Liver (tissue), 9 donors: Measurements from ENCODE around the gene CCDC102B. TPM values are rescaled to one million over a fixed set of nuclear protein-coding genes. Genes with fewer than 3 reads are reported as not detected.

Experiments
- DNase-seq: peaks from one replicate; pipeline ENCODE4 v3.0.0-alpha.2; 2017; ENCODE audit warnings: low spot score
- H3K27ac ChIP-seq, 2 donors: one replicate each; pipeline ENCODE4 v1.7.0; 2013; ENCODE audit warnings: inconsistent platforms in 2 of 2, low read length in 2 of 2, control low read depth in 1 of 2, low read depth in 1 of 2, mild to moderate bottlenecking in 1 of 2
- H3K27me3 ChIP-seq, 4 donors: one replicate each; pipeline versions ENCODE4 v1.6.1 to v1.7.0; 2013; ENCODE audit warnings: low read length in 3 of 4, inconsistent platforms in 1 of 4, mild to moderate bottlenecking in 1 of 4, moderate library complexity in 1 of 4; ENCODE audit not compliant: control insufficient read depth in 4 of 4, insufficient read depth in 4 of 4
- H3K36me3 ChIP-seq, 4 donors: one replicate each; pipeline versions ENCODE4 v1.6.1 to v1.7.0; 2013; ENCODE audit warnings: low read length in 3 of 4, mild to moderate bottlenecking in 3 of 4, low read depth in 1 of 4, moderate library complexity in 1 of 4; ENCODE audit not compliant: control insufficient read depth in 4 of 4, insufficient read depth in 3 of 4
- H3K4me1 ChIP-seq, 4 donors: one replicate each; pipeline versions ENCODE4 v1.6.1 to v1.7.0; 2013; ENCODE audit warnings: low read length in 3 of 4, mild to moderate bottlenecking in 3 of 4, moderate library complexity in 1 of 4; ENCODE audit not compliant: control insufficient read depth in 4 of 4, insufficient read depth in 4 of 4
- H3K4me3 ChIP-seq, 3 donors: one replicate each; pipeline versions ENCODE4 v1.6.1 to v1.7.0; 2013; ENCODE audit warnings: low read length in 3 of 3, control low read depth in 1 of 3, low read depth in 1 of 3, mild to moderate bottlenecking in 1 of 3
- H3K9ac ChIP-seq, 2 donors: one replicate each; pipeline ENCODE4 v1.7.0; 2013; ENCODE audit warnings: low read length in 2 of 2, mild to moderate bottlenecking in 2 of 2, moderate library complexity in 2 of 2, control low read depth in 1 of 2, low read depth in 1 of 2
- H3K9me3 ChIP-seq, 4 donors: one replicate each; pipeline versions ENCODE4 v1.6.1 to v1.7.0; 2013; ENCODE audit warnings: low read length in 3 of 4; ENCODE audit not compliant: control insufficient read depth in 4 of 4
- CTCF ChIP-seq: fragments of 150-350 bp; IDR thresholded peaks from 2 replicates; pipeline ENCODE4 v1.5.1; 2017; ENCODE audit warnings: improper control_type of control experiment, low read depth, low read length; ENCODE audit not compliant: missing input control
- EGR1 ChIP-seq, 2 donors: IDR thresholded peaks; 2 replicates each; pipeline ENCODE4 v1.6.1; 2016 to 2018; ENCODE audit warnings: antibody characterized with exemption in 2 of 2, low read depth in 2 of 2
- FOXA1 ChIP-seq: IDR thresholded peaks from 2 replicates; pipeline ENCODE4 v1.6.1; 2016; ENCODE audit warnings: antibody characterized with exemption
- FOXA2 ChIP-seq: IDR thresholded peaks from 2 replicates; pipeline ENCODE4 v1.6.1; 2016; ENCODE audit warnings: antibody characterized with exemption
- HNF4A ChIP-seq, 2 donors: conservative IDR thresholded peaks; 2 replicates each; pipeline ENCODE4 v1.6.1; 2016; ENCODE audit warnings: antibody characterized with exemption in 2 of 2, mild to moderate bottlenecking in 2 of 2
- HNF4G ChIP-seq: IDR thresholded peaks from 2 replicates; pipeline ENCODE4 v1.6.1; 2016; ENCODE audit warnings: antibody characterized with exemption
- MAX ChIP-seq: IDR thresholded peaks from 2 replicates; pipeline ENCODE4 v1.6.1; 2016; ENCODE audit warnings: antibody characterized with exemption
- NR2F2 ChIP-seq: IDR thresholded peaks from 2 replicates; pipeline ENCODE4 v1.6.1; 2016; ENCODE audit warnings: antibody characterized with exemption
- RAD21 ChIP-seq, 2 donors: IDR thresholded peaks; 2 replicates each; pipeline ENCODE4 v1.6.1; 2016; ENCODE audit warnings: antibody characterized with exemption in 2 of 2, mild to moderate bottlenecking in 2 of 2
- REST ChIP-seq: IDR thresholded peaks from 2 replicates; pipeline ENCODE4 v1.6.1; 2016; ENCODE audit warnings: antibody characterized with exemption, mild to moderate bottlenecking
- TAF1 ChIP-seq: conservative IDR thresholded peaks from 2 replicates; pipeline ENCODE4 v1.6.1; 2016; ENCODE audit warnings: antibody characterized with exemption, mild to moderate bottlenecking
- YY1 ChIP-seq: IDR thresholded peaks from 2 replicates; pipeline ENCODE4 v1.6.1; 2016; ENCODE audit warnings: antibody characterized with exemption, mild to moderate bottlenecking
- ZBTB33 ChIP-seq: IDR thresholded peaks from 2 replicates; pipeline ENCODE4 v1.6.1; 2016; ENCODE audit warnings: antibody characterized with exemption
- WGBS: extraction: QIAGEN DNeasy Blood & Tissue Kit; methylation state at CpG from one replicate; pipeline ENCODE4 v1.1.7; 2013; 5-methylcytosine and 5-hydroxymethylcytosine counted together
- polyA plus RNA-seq, 2 donors: library from polyadenylated mRNA; stranded (reverse) in 1 of 2; unstranded in 1 of 2; fragments of 200-250 nt in 1 of 2; fragments of >200 nt in 1 of 2; fragmentation: Nextera tagmentation in 1 of 2; extraction: Ambion mirVana in 1 of 2; gene quantifications; one replicate each; pipeline versions ENCODE4 v1.2.1 to v1.2.3, GENCODE V29; 2013 to 2015
- total RNA-seq, 2 donors: library from RNA; depleted of rRNA; stranded (reverse); fragments of >200 nt; gene quantifications; one replicate each; pipeline ENCODE4 v1.2.3, GENCODE V29; 2014
- donor health status: healthy.
- donor health status: healthy.
- donor health status: healthy.
- donor health status: healthy.
- donor health status: healthy.

The CCDC102B gene
- total and polyA plus RNA-seq, 4 donors, result 0.54 to 4.5 (median 1.4) TPM

- TF ChIP-seq ZBTB33 (no peak), HNF4G (no peak)
These were observed 246.3 kb downstream of the CCDC102B start (continued) for GRCh38 chr18:69044215-69044614.

GRCh38 chr18:69064063-69064462 is 266.2 kb downstream of the CCDC102B start:
- no peak for DNase-seq
- Histone ChIP-seq H3K4me3 (no peak overlapping the region), H3K27ac (no peak overlapping the region), H3K27me3 (no peaks in the 10 kb centered on the region), H3K36me3 (no peaks in the 10 kb centered on the region), H3K9me3 (no peaks in the 10 kb centered on the region), H3K9ac (no peak overlapping the region), H3K4me1 (no peaks in the 10 kb centered on the region)
- no peak for TF ChIP-seq YY1
- no peak for TF ChIP-seq RAD21 (IDR thresholded peaks at IDR 0.05)
- no peak for TF ChIP-seq FOXA2
- TF ChIP-seq ZBTB33, result no peak
- no peak for TF ChIP-seq FOXA1
- TF ChIP-seq CTCF, result no peak
- TF ChIP-seq REST, result no peak
- TF ChIP-seq HNF4A (conservative IDR thresholded peaks at IDR 0.05), result no peak
- TF ChIP-seq EGR1 (IDR thresholded peaks at IDR 0.05; ENCODE audit: low read depth in 2 of 2), result no peak
- TF ChIP-seq MAX, result no peak
- WGBS, result 64% methylated on average over 4 of the region's 4 CpGs

GRCh38 chr18:69067048-69067447 is 269.2 kb downstream of the CCDC102B start:
- H3K36me3 ChIP-seq, result no peaks in the 10 kb centered on the region
- no peak overlapping the region for H3K27ac ChIP-seq
- H3K27me3 ChIP-seq, result no peaks in the 10 kb centered on the region
- DNase-seq, result no peak
- 0% methylated on average over 1 of the region's 1 CpG for WGBS
- no peak overlapping the region for H3K9ac ChIP-seq
- no peak for TF ChIP-seq TAF1
- no peak for TF ChIP-seq HNF4G
- TF ChIP-seq NR2F2, result no peak
- no peak overlapping the region for H3K4me3 ChIP-seq
- peaks cover 0 to 5% (median 0%) of the 10 kb centered on the region in 4 donors for H3K4me1 ChIP-seq
- H3K9me3 ChIP-seq, result no peaks in the 10 kb centered on the region
